Measurements from ENCODE around the gene MMEL1.

DNA sequence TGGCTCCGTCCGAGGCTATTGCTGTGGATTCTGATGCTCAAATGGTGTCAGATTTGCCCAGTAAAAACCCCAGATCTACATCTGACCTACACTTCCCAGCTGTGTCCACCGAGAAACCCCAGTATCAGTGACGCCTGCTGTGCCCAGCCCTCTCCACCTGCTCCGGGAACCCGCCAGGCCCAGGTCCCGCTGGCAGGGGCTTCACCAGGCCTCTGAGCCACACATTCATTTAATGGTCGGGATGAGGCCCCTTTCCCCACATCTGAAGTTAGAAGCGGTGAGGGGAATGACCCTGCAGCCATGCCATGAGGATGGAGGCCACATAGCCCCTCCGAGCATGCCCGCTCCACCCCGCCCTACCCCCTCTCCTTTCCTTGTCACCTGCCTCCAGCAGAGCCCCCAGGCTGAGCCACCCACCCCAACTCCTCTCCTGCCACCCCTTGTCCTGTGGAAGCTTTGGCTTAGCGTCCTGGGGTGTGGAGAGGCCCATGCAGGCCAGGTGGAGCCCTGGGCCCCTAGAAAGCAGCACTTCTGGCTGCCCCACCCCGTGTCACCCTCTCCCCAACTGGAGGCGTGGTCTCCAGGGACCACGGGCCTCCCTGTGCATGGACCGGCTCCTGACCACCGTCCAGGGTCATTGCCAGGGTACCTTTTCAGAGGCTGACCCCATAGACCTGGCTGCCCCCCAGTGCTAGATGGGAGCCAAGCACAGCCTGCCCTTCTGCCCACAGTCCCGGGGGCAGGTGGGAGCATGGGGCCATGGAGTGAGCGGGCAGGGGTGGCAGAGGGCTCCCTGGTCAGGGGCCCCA, 68.6 kb downstream of the MMEL1 start:
- TF ChIP-seq, protein P1, sequence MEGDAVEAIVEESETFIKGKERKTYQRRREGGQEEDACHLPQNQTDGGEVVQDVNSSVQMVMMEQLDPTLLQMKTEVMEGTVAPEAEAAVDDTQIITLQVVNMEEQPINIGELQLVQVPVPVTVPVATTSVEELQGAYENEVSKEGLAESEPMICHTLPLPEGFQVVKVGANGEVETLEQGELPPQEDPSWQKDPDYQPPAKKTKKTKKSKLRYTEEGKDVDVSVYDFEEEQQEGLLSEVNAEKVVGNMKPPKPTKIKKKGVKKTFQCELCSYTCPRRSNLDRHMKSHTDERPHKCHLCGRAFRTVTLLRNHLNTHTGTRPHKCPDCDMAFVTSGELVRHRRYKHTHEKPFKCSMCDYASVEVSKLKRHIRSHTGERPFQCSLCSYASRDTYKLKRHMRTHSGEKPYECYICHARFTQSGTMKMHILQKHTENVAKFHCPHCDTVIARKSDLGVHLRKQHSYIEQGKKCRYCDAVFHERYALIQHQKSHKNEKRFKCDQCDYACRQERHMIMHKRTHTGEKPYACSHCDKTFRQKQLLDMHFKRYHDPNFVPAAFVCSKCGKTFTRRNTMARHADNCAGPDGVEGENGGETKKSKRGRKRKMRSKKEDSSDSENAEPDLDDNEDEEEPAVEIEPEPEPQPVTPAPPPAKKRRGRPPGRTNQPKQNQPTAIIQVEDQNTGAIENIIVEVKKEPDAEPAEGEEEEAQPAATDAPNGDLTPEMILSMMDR (IDR thresholded peaks at IDR 0.05; ENCODE audit: poor library complexity): no peak
- TF ChIP-seq EZH2phosphoT487 (IDR thresholded peaks at IDR 0.05; ENCODE audit: low read depth, severe bottlenecking, unreplicated experiment) (no peak), EZH2 (IDR thresholded peaks at IDR 0.05; ENCODE audit: borderline replicate concordance) (no peak)

Data from hepatocyte (in vitro differentiated cells).